Neural crest cell (in vitro differentiated cells): ENCODE measurements around the gene PCSK5. TPM values are rescaled to one million over a fixed set of nuclear protein-coding genes. Genes with fewer than 3 reads are reported as not detected.

ENCODE experiments used
- DNase-seq: peaks from one replicate; pipeline ENCODE4 v3.0.0; 2021; ENCODE audit warnings: low read depth, mixed read lengths, low spot score
- H3K27ac Mint-ChIP-seq: one replicate; pipeline ENCODE4 v1.8.0; 2021; ENCODE audit warnings: mild to moderate bottlenecking, mixed read lengths; ENCODE audit not compliant: unreplicated experiment
- H3K27me3 Mint-ChIP-seq: 2 replicates; pipeline ENCODE4 v1.8.0; 2021; ENCODE audit warnings: low read depth, mild to moderate bottlenecking, mixed read lengths
- H3K36me3 Mint-ChIP-seq: 2 replicates; pipeline ENCODE4 v1.8.0; 2021; ENCODE audit warnings: low read depth, mild to moderate bottlenecking, mixed read lengths
- H3K4me1 Mint-ChIP-seq: 2 replicates; pipeline ENCODE4 v1.8.0; 2021; ENCODE audit warnings: mixed read lengths
- H3K4me3 Mint-ChIP-seq: one replicate; pipeline ENCODE4 v1.8.0; 2021; ENCODE audit warnings: mild to moderate bottlenecking, mixed read lengths
- H3K9me3 Mint-ChIP-seq: 2 replicates; pipeline ENCODE4 v1.8.0; 2021; ENCODE audit warnings: mixed read lengths
- CTCF ChIP-seq: fragments of 200-600 bp; sonication (generic); conservative IDR thresholded peaks from 2 replicates; pipeline ENCODE4 v1.5.0; 2021; ENCODE audit warnings: antibody characterized with exemption, mild to moderate bottlenecking
- total RNA-seq: library from RNA; stranded (reverse); gene quantifications from 2 replicates; pipeline ENCODE4 v1.2.1, GENCODE V29; 2021

Gene PCSK5
- total RNA-seq, 1 donor from 2014 or later: 3.1 TPM

- Mint-ChIP-seq H3K36me3 (no peaks in the 10 kb centered on the region), H3K4me1 (peaks cover 19% of the 10 kb centered on the region), H3K9me3 (no peaks in the 10 kb centered on the region), H3K27me3 (no peaks in the 10 kb centered on the region), H3K4me3 (no peak overlapping the region), H3K27ac (no peak overlapping the region)
- TF ChIP-seq CTCF: no peak
- DNase-seq: no peak
Observed at GRCh38 chr9:76185432-76185831, 295.0 kb downstream of the PCSK5 start.

GRCh38 chr9:76188286-76188685 is 297.8 kb downstream of the PCSK5 start:
- no peaks in the 10 kb centered on the region for H3K9me3 Mint-ChIP-seq
- H3K27me3 Mint-ChIP-seq: peaks cover 2% of the 10 kb centered on the region
- DNase-seq: no peak
- H3K36me3 Mint-ChIP-seq: peaks cover 3% of the 10 kb centered on the region
- H3K4me1 Mint-ChIP-seq: peaks cover 4% of the 10 kb centered on the region
- H3K27ac Mint-ChIP-seq: no peak overlapping the region
- H3K4me3 Mint-ChIP-seq: no peak overlapping the region
- TF ChIP-seq CTCF: no peak

GRCh38 chr9:76188905-76189304 is 298.4 kb downstream of the PCSK5 start:
- Mint-ChIP-seq H3K27ac (no peak overlapping the region), H3K4me3 (no peak overlapping the region), H3K27me3 (peaks cover 2% of the 10 kb centered on the region), H3K4me1 (peaks cover 4% of the 10 kb centered on the region), H3K9me3 (no peaks in the 10 kb centered on the region), H3K36me3 (peaks cover 3% of the 10 kb centered on the region)
- no peak for DNase-seq
- TF ChIP-seq CTCF: no peak

GRCh38 chr9:76191493-76191892 is 301.0 kb downstream of the PCSK5 start:
- TF ChIP-seq CTCF: no peak
- peaks cover 4% of the 10 kb centered on the region for H3K4me1 Mint-ChIP-seq
- DNase-seq: no peak
- H3K9me3 Mint-ChIP-seq: no peaks in the 10 kb centered on the region
- H3K27ac Mint-ChIP-seq: no peak overlapping the region
- peaks cover 2% of the 10 kb centered on the region for H3K27me3 Mint-ChIP-seq
- H3K36me3 Mint-ChIP-seq: peaks cover 3% of the 10 kb centered on the region
- H3K4me3 Mint-ChIP-seq: no peak overlapping the region

- Mint-ChIP-seq H3K4me1 (no peaks in the 10 kb centered on the region), H3K4me3 (no peak overlapping the region), H3K9me3 (no peaks in the 10 kb centered on the region), H3K27ac (no peak overlapping the region), H3K36me3 (peaks cover 3% of the 10 kb centered on the region), H3K27me3 (peaks cover 2% of the 10 kb centered on the region)
- no peak for TF ChIP-seq CTCF
- no peak for DNase-seq
Observed at GRCh38 chr9:76192013-76192412, 301.5 kb downstream of the PCSK5 start.

GRCh38 chr9:76194896-76195295 is 304.4 kb downstream of the PCSK5 start:
- no peak for DNase-seq
- Mint-ChIP-seq H3K9me3 (no peaks in the 10 kb centered on the region), H3K4me1 (no peaks in the 10 kb centered on the region), H3K27ac (no peak overlapping the region), H3K36me3 (peaks cover 3% of the 10 kb centered on the region), H3K27me3 (peaks cover 2% of the 10 kb centered on the region), H3K4me3 (no peak overlapping the region)
- no peak for TF ChIP-seq CTCF
